Activated naive CD4-positive, alpha-beta T cell treated with anti-CD3 and anti-CD28 coated beads, Interleukin-2, amount 50 U/mL, for 72 hours (primary cell): ENCODE results near the gene ARL10. TPM values are rescaled to one million over a fixed set of nuclear protein-coding genes. Genes with fewer than 3 reads are reported as not detected.

ENCODE experiments used
- ATAC-seq, 2 donors: fragments of 150-1000 bp; cut with Tn5 transposase; 2 replicates each; pipeline ENCODE4 v1.10.0; 2021; ENCODE audit warnings: mild to moderate bottlenecking in 2 of 2, moderate library complexity in 2 of 2
- DNase-seq, 2 donors: peaks; one replicate each; pipeline ENCODE4 v3.0.0; 2021 to 2022; ENCODE audit warnings: low spot score in 2 of 2
- H3K27ac Mint-ChIP-seq, 2 donors: one replicate each; pipeline ENCODE4 v1.8.0; 2022; ENCODE audit warnings: mild to moderate bottlenecking in 2 of 2, mixed read lengths in 2 of 2
- H3K36me3 Mint-ChIP-seq, 2 donors: one replicate each; pipeline ENCODE4 v1.8.0; 2022; ENCODE audit warnings: mixed read lengths in 2 of 2
- H3K9me3 Mint-ChIP-seq, 2 donors: one replicate each; pipeline ENCODE4 v1.8.0; 2022; ENCODE audit warnings: mixed read lengths in 2 of 2
- total RNA-seq, 2 donors: library from RNA; stranded (reverse); gene quantifications; one replicate each; pipeline ENCODE4 v1.2.3, GENCODE V29; 2022

Gene ARL10
- total RNA-seq, 2 donors from 2014 or later, result 3.1 to 19.1 TPM

GRCh38 chr5:176381979-176382378, 16.7 kb downstream of the ARL10 start:
- H3K36me3 Mint-ChIP-seq, result peaks cover 31 to 63% of the 10 kb centered on the region in 2 donors
- ATAC-seq (peak in 1 of 2 donors; percentile 14), DNase-seq (no peak)
- no peaks in the 10 kb centered on the region for H3K9me3 Mint-ChIP-seq
- no peak overlapping the region for H3K27ac Mint-ChIP-seq

- peak in 1 of 2 donors; percentile 11 for ATAC-seq
- H3K36me3 Mint-ChIP-seq, result peaks cover 39 to 71% of the 10 kb centered on the region in 2 donors
Measured at GRCh38 chr5:176382721-176383120, 17.4 kb downstream of the ARL10 start.

DNA sequence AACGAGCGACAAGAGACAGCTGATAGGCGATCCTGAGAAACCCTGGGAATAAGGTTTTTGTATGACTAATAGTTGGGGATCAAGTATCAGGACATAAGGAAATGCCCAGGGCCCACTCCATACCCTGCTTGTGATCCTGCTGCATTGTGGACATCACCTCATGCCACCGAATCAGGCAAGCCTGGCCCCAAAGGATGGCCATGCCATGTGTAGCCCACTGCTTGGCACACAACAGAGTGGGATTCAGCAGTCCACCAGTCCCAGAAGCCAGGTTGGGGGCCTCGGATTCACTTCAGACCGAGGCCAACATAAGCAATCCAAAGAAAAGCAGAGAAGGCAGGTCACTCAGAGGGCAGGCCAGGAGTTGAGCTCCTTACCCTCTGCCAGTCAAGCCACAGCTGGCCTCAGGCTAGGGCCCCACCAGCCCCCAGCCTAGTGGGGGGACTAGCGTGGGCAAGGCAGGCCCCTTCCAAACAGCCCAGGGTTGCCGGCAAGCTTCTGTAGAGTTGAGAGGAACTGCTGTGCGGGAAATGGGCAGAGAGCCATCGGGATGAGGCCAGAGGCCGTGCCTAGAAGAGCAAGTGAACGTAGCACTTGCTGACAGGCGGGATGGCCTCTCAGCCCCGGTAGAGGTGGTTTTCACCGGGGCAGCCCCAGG, 18.1 kb downstream of the ARL10 start:
- no peak overlapping the region for H3K27ac Mint-ChIP-seq
- peaks cover 45 to 77% of the 10 kb centered on the region in 2 donors for H3K36me3 Mint-ChIP-seq
- DNase-seq, result no peak
- no peak for ATAC-seq
- no peaks in the 10 kb centered on the region for H3K9me3 Mint-ChIP-seq

More at GRCh38 chr5:176382721-176383120, 17.4 kb downstream of the ARL10 start:
- Mint-ChIP-seq H3K9me3 (no peaks in the 10 kb centered on the region), H3K27ac (no peak overlapping the region)
- DNase-seq, result no peak

DNA sequence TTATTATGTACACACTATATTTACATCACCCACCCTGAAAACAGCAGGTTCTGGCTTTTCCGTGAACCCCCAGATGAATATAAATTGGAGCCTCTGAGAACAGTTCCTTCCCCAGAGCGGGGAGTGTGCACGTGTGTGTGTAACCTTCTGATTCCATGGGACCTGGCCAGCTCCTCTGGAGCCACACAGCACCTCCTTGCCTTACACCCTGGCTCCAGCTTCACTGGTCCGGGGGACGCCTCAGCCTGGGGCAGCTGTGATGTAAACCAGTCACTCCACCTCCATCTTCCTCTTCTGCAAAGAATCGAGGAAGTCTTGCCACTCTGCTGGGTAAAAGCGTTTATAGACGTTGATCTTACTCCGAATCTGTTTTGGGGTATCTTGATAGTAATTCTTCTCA, 18.7 kb downstream of the ARL10 start:
- H3K36me3 Mint-ChIP-seq, result peaks cover 49 to 80% of the 10 kb centered on the region in 2 donors
- ATAC-seq (no peak), DNase-seq (no peak)
- H3K9me3 Mint-ChIP-seq, result no peaks in the 10 kb centered on the region
- peak overlapping the region in 1 of 2 donors; percentile 23 for H3K27ac Mint-ChIP-seq

GRCh38 chr5:176384366-176384930, 19.2 kb downstream of the ARL10 start:
- ATAC-seq (no peak), DNase-seq (no peak)
- Mint-ChIP-seq H3K9me3 (no peaks in the 10 kb centered on the region), H3K27ac (peak overlapping the region in 1 of 2 donors; percentile 23), H3K36me3 (peaks cover 49 to 80% of the 10 kb centered on the region in 2 donors)

- Mint-ChIP-seq H3K9me3 (no peaks in the 10 kb centered on the region), H3K36me3 (peaks cover 45 to 74% of the 10 kb centered on the region in 2 donors), H3K27ac (peak overlapping the region; percentile 57 to 79)
- DNase-seq, result no peak
- no peak for ATAC-seq
Measured at GRCh38 chr5:176384991-176385390, 19.7 kb downstream of the ARL10 start.

DNA sequence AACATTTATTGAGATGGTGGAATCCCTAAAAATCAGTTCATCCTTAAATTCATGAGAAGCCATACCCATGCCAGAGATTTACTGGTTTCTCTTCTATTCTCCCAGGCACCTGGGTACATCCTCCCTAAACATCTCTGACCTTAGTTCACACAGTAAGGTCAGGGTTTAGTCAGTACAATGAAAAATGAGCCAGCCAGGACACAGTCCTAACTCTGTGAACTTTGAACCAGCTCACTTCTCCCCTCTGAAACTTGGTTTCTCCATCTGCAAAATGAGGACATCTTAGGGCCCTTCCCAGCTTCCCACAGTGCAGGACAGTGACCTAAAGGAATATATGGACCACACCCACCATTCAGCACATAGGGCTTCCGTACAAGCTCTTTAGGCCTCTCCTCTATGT, 21.2 kb downstream of the ARL10 start:
- DNase-seq, result no peak
- no peak for ATAC-seq
- Mint-ChIP-seq H3K36me3 (peaks cover 50 to 59% of the 10 kb centered on the region in 2 donors), H3K9me3 (no peaks in the 10 kb centered on the region), H3K27ac (peak overlapping the region; percentile 98 to 100)

DNA sequence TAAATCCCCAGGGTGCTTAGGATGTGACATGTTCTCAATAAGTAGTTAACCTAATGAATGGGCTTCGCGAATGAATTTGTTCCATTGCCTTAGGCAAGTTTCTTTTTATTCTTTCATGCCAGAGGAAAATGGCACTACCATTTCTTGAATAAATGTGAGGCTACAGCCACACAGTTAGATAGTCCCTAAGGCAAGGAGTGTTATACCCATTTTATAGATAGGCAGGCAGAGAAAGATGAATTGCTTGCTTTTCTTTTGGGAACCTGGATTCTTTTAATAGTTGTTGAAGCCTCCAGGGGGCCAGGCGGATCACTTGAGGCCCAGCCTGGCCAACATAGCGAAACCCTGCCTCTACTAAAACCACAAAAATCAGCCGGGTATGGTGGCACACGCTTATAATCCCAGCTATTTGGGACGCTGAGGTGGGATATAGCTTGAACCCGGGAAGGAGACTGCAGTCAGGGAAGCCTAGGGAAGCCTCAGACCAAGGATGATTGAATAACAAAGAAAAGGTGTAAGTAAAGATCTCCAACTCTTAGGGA, 22.2 kb downstream of the ARL10 start:
- peaks cover 50% of the 10 kb centered on the region in 2 donors for H3K36me3 Mint-ChIP-seq

GRCh38 chr5:176388003-176388443, 22.7 kb downstream of the ARL10 start:
- Mint-ChIP-seq H3K36me3 (peaks cover 47 to 50% of the 10 kb centered on the region in 2 donors), H3K9me3 (no peaks in the 10 kb centered on the region), H3K27ac (peak overlapping the region; percentile 98 to 100)
- DNase-seq (peak in 1 of 2 donors; percentile 24), ATAC-seq (peak; percentile 0)

More for the DNA sequence above, 22.2 kb downstream of the ARL10 start:
- ATAC-seq (no peak), DNase-seq (no peak)
- Mint-ChIP-seq H3K27ac (peak overlapping the region; percentile 98 to 100), H3K9me3 (no peaks in the 10 kb centered on the region)

- H3K9me3 Mint-ChIP-seq, result no peaks in the 10 kb centered on the region
- ATAC-seq (peak; percentile 91 to 94), DNase-seq (peak; percentile 94 to 97)
- H3K27ac Mint-ChIP-seq, result peak within 1 kb of the TSS; percentile 98 to 100
- H3K36me3 Mint-ChIP-seq, result peaks cover 47 to 50% of the 10 kb centered on the region in 2 donors
Measured at GRCh38 chr5:176388444-176389134, 23.3 kb downstream of the ARL10 start, which contains the start of the genes HIGD2A and NOP16. TSS of gene HIGD2A (plus strand) at chr5:176388751. CDS start at chr5:176388820, 69 bp downstream. TSS of gene NOP16 (minus strand) at chr5:176388598. CDS start at chr5:176388539, 59 bp downstream.

DNA sequence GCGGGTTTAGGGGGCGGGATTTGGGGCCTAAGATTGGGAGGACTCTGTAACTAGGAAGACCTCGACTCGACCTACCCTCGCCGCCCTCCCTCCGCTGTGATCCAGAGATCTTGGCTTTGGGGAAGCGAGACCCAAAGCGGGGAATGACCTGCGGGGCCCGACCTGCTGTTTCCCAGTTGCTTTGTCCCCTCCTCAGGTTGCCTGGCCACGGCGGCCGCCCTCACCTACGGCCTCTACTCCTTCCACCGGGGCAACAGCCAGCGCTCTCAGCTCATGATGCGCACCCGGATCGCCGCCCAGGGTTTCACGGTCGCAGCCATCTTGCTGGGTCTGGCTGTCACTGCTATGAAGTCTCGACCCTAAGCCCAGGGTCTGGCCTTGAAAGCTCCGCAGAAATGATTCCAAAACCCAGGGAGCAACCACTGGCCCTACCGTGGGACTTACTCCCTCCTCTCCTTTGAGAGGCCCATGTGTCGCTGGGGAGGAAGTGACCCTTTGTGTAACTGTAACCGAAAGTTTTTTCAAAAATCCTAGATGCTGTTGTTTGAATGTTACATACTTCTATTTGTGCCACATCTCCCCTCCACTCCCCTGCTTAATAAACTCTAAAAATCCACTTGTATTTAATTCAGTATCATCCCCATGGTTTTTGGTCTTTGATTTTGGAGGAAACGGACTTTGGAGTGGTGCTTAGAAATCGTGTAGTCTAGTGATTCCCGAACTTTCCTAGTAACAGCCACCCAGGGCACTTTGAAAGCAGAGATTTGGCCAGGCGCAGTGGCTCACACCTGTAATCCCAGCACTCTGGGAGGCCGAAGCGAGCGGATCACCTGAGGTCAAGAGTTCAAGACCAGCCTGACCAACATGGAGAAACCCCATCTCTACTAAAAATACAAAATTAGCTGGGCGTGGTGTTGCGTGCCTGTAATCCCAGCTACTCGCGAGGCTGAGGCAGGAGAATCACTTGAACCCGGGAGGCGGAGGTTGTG, 24.1 kb downstream of the ARL10 start:
- H3K9me3 Mint-ChIP-seq, result no peaks in the 10 kb centered on the region
- DNase-seq (no peak), ATAC-seq (peak; percentile 43 to 53)
- H3K36me3 Mint-ChIP-seq, result peaks cover 41 to 45% of the 10 kb centered on the region in 2 donors
- peak overlapping the region; percentile 98 to 100 for H3K27ac Mint-ChIP-seq

GRCh38 chr5:176391479-176391878, 26.2 kb downstream of the ARL10 start:
- Mint-ChIP-seq H3K9me3 (no peaks in the 10 kb centered on the region), H3K27ac (peak overlapping the region; percentile 38 to 40), H3K36me3 (peaks cover 22 to 28% of the 10 kb centered on the region in 2 donors)
- DNase-seq (no peak), ATAC-seq (no peak)

- no peak for DNase-seq
- Mint-ChIP-seq H3K27ac (peak overlapping the region; percentile 38 to 40), H3K9me3 (no peaks in the 10 kb centered on the region), H3K36me3 (peaks cover 16 to 22% of the 10 kb centered on the region in 2 donors)
- ATAC-seq, result no peak
Measured at GRCh38 chr5:176391999-176392398, 26.7 kb downstream of the ARL10 start.

DNA sequence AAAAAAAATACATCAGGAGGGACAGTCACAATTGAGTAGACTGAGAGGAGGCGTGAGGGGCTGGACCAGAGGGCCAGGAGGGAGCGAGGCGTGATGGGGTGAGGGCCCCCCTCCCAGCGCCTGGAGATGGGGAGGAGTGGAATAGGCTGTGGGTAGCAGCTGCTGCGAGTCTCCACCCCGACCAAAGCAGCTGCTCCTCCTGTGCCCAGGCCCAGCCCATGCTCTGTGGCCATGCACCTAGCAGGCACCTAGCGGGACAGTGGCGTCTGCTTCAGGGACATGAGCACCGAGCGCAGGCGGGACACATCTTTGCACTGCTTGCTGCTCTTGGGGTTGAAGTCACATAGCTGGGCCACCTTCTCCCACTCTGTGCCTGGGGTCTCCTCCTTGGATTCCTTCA, 27.2 kb downstream of the ARL10 start:
- H3K27ac Mint-ChIP-seq, result peak overlapping the region; percentile 40 to 60
- no peak for ATAC-seq
- DNase-seq, result no peak
- peaks cover 11 to 17% of the 10 kb centered on the region in 2 donors for H3K36me3 Mint-ChIP-seq
- no peaks in the 10 kb centered on the region for H3K9me3 Mint-ChIP-seq

DNA sequence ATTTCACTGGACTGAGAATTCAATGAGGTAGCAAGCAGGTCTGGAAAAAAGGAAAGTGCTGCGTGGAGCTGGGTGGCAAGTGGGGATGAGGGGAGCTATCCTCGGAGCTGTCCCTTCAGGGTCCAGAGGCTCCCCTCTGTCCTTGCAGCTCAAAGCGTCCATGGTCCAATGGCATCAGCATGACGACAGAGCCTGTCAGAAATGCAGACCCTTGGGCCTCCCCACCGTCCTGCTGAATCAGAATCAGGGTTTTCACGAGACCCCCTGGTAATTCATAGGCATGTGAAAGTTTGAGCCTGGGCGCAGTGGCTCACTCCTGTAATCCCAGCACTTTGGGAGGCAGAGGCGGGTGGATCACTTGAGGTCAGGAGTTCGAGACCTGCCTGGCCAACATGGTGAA, 28.8 kb downstream of the ARL10 start:
- ATAC-seq (no peak), DNase-seq (no peak)
- H3K9me3 Mint-ChIP-seq, result no peaks in the 10 kb centered on the region
- H3K27ac Mint-ChIP-seq, result no peak overlapping the region
- peaks cover 0 to 4% of the 10 kb centered on the region in 2 donors for H3K36me3 Mint-ChIP-seq
